Measurements from ENCODE around the gene TBC1D32. TPM values are rescaled to one million over a fixed set of nuclear protein-coding genes. Genes with fewer than 3 reads are reported as not detected.
"Not testable (repeated sequence)": the region's sequence is repeated elsewhere in the genome, so short reads cannot be mapped to it uniquely, and the experiment has no call there.

Gene TBC1D32
- total and polyA plus RNA-seq, 12 donors: 0.62 to 4.6 (median 3.2) TPM

GRCh38 chr6:121222656-121223055, 111.6 kb downstream of the TBC1D32 start:
- DNase-seq: no peak
- Histone ChIP-seq H3K27ac (no peak overlapping the region), H3K4me3 (no peak overlapping the region), H3K4me1 (no peaks in the 10 kb centered on the region), H3K36me3 (peaks cover 0 to 11% (median 0%) of the 10 kb centered on the region in 9 donors), H3K9me3 (peaks cover 0 to 8% (median 0%) of the 10 kb centered on the region in 11 donors), H3K27me3 (no peaks in the 10 kb centered on the region)
- 50 to 54% methylated on average over 3 of the region's 3 CpGs for WGBS, 2 donors
- ATAC-seq: no peak
- intact Hi-C loops (cut with DNase I): no loop called here
- TF ChIP-seq CTCF (IDR thresholded peaks at IDR 0.05): peak in 3 of 9 donors; percentile 9 to 18 (median 15)

DNA sequence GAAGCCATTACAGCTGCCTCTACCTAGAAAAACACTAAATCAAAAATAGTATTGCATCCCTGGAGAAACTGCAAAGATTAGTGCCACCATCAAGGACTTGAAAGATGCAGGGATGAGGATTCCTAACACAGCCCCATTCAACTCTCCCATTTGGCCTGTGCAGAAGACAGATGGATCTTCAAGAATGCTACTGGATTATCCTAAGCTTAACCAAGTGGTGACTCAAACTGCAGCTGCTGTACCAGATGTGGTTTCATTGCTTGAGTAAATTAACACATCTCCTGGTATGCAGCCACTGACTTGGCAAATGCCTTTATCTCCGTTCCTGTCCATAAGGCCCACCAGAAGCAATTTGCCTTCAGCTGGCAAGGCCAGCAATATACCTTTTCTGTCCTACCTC, 117.4 kb downstream of the TBC1D32 start:
- Histone ChIP-seq H3K27ac (no peak overlapping the region), H3K27me3 (no peaks in the 10 kb centered on the region), H3K4me3 (no peak overlapping the region), H3K36me3 (peaks cover 0 to 38% (median 9%) of the 10 kb centered on the region in 9 donors), H3K4me1 (no peaks in the 10 kb centered on the region), H3K9me3 (peaks cover 0 to 39% (median 7%) of the 10 kb centered on the region in 11 donors)
- no peak for TF ChIP-seq CTCF (IDR thresholded peaks at IDR 0.05)
- DNase-seq (no peak), ATAC-seq (no peak)
- WGBS, 2 donors: 90 to 93% methylated on average over 1 of the region's 1 CpG
- intact Hi-C loops (cut with DNase I): no loop called here

DNA sequence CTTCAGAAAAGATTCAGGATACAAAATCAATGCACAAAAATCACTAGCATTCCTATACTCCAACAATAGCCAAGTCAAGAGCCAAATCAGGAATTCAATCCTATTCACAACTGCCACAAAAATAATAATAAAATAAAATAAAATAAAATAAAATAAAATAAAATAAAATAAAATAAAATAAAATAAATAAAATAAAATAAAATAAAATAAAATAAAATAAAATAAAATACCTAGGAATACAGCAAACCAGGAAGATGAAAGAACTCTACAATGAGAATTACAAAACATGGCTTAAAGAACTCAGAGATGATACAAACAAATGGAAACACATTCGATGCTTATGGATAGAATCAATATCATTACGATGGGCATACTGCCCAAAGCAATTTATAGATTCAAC, 120.9 kb downstream of the TBC1D32 start:
- H3K27ac ChIP-seq; H3K4me3 ChIP-seq; intact Hi-C loops (cut with DNase I); DNase-seq; H3K27me3 ChIP-seq; ATAC-seq; H3K4me1 ChIP-seq: not testable (repeated sequence)
- Histone ChIP-seq H3K9me3 (peaks cover 0 to 36% (median 7%) of the 10 kb centered on the region in 11 donors), H3K36me3 (peaks cover 0 to 34% (median 9%) of the 10 kb centered on the region in 9 donors)
- WGBS, 2 donors: 97 to 98% methylated on average over 2 of the region's 2 CpGs

DNA sequence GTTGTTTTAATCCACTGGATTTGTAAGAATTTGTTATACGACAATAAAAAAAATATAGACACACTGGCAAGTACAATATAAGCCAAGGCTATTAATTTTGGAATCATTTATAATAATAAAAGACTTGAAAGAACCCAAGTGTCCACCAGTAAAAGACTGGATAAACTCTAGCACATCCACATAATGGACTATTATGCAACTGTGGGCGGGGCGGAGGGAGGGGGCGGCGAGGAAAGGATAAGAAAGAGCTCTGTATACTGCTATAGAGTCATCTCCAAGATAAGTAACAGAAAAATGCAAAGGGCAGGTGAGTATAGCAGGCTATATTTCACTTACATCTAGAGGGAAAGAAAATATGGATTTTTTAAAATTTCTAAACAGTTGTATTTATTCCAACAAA, 123.3 kb downstream of the TBC1D32 start:
- Histone ChIP-seq H3K4me1 (no peaks in the 10 kb centered on the region), H3K27me3 (no peaks in the 10 kb centered on the region), H3K9me3 (peaks cover 0 to 24% (median 7%) of the 10 kb centered on the region in 11 donors), H3K27ac (no peak overlapping the region), H3K4me3 (no peak overlapping the region), H3K36me3 (peaks cover 0 to 18% (median 8%) of the 10 kb centered on the region in 9 donors)
- ATAC-seq: no peak
- no peak for DNase-seq
- intact Hi-C loops (cut with DNase I): no loop called here
- no peak for TF ChIP-seq CTCF (IDR thresholded peaks at IDR 0.05)
- whole genome bisulfite sequencing, 2 donors: 91 to 95% methylated on average over 5 of the region's 5 CpGs

DNA sequence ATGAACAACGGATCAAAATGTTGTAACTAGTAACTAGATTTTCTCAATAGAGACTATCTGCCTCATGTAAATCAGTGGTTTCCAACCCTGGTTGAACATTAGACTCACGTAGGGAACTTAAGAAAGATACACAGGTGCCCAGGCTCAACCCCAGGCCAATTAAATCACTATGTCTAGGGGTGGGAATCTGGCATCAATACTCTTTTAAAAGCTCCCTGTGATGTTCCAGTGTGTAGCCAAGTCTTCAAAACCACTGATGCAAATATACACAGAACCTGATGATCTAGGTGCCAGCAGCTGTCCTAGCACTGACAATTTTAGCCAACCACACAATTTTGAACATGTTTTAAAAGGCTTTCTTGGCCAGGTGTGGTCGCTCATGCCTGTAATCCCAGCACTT, 128.7 kb downstream of the TBC1D32 start:
- no peak for ATAC-seq
- no peaks in the 10 kb centered on the region for H3K27me3 ChIP-seq
- no peak for TF ChIP-seq CTCF (IDR thresholded peaks at IDR 0.05)
- no peaks in the 10 kb centered on the region for H3K36me3 ChIP-seq
- H3K4me3 ChIP-seq: no peak overlapping the region
- H3K9me3 ChIP-seq: no peaks in the 10 kb centered on the region
- no peaks in the 10 kb centered on the region for H3K4me1 ChIP-seq
- DNase-seq: no peak
- WGBS, 2 donors: 90 to 95% methylated on average over 3 of the region's 3 CpGs
- H3K27ac ChIP-seq: no peak overlapping the region
- intact Hi-C loops (cut with DNase I): no loop called here

Data from heart right ventricle (tissue), 16 donors.